ENCODE measurements around the gene PCGF3. TPM values are rescaled to one million over a fixed set of nuclear protein-coding genes. Genes with fewer than 3 reads are reported as not detected.

Gene PCGF3
- total and polyA plus RNA-seq, 2 donors, result 30.6 to 93.4 TPM

DNA sequence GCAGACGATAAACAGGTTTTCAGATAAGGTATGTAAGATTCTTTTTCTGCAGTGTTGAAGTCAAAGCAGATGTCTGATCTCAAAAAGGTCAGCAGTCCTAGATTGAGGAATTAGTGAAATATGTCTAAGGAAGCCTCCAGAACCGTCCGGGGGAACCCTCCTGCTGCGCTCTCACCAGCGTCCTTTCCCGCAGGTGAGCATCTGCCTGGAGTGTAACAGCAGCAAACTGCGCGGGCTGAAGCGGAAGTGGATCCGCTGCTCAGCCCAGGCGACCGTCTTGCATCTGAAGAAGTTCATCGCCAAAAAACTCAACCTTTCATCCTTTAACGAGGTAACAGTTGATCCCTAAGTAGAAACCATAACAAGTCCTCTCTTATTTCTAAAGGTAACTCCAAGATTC is 55.5 kb downstream of the PCGF3 start:
- Histone ChIP-seq H3K36me3 (ENCODE audit: control insufficient read depth in 2 of 2, insufficient read depth in 2 of 2, low read length in 1 of 2) (peaks cover 54 to 60% of the 10 kb centered on the region in 2 donors), H3K27me3 (ENCODE audit: control insufficient read depth in 2 of 2, insufficient read depth in 1 of 2, low read length in 1 of 2) (no peaks in the 10 kb centered on the region), H3K9me3 (ENCODE audit: control insufficient read depth in 2 of 2, insufficient read depth in 1 of 2, low read length in 1 of 2) (peaks cover 0 to 6% of the 10 kb centered on the region in 2 donors), H3K27ac (ENCODE audit: low read depth in 1 of 2, low read length in 1 of 2) (no peak overlapping the region), H3K4me1 (ENCODE audit: control insufficient read depth in 2 of 2, insufficient read depth in 2 of 2, low read length in 2 of 2) (no peaks in the 10 kb centered on the region), H3K4me3 (ENCODE audit: low read length in 2 of 2) (no peak overlapping the region)
- no peak for DNase-seq (ENCODE audit: low read depth in 6 of 9, low spot score in 9 of 9)
- 97% methylated on average over 14 of the region's 14 CpGs for WGBS

DNA sequence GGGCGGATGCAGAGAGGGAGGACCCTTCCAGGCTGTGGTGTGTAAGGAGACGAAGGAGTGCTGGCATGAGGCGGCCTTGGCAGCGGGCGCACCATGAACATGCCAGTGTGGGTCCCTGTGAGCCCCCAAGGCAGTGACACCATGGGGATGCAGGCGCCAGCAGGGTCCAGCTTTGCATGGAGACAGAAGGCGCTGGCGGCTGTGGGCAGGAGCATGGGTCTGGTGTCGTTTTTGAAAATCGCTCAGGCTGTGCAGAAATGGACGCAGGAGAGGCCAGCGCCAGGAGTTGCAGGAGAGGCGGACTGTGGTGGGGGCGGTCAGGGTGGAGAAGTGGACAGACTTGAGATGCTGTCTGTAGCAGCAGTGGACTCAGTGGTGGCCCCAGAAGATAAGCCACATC is 56.1 kb downstream of the PCGF3 start:
- no peaks in the 10 kb centered on the region for H3K27me3 ChIP-seq (ENCODE audit: control insufficient read depth in 2 of 2, insufficient read depth in 1 of 2, low read length in 1 of 2)
- WGBS, result 98% methylated on average over 14 of the region's 14 CpGs
- no peak overlapping the region for H3K4me3 ChIP-seq (ENCODE audit: low read length in 2 of 2)
- no peak overlapping the region for H3K27ac ChIP-seq (ENCODE audit: low read depth in 1 of 2, low read length in 1 of 2)
- H3K36me3 ChIP-seq (ENCODE audit: control insufficient read depth in 2 of 2, insufficient read depth in 2 of 2, low read length in 1 of 2), result peaks cover 59 to 65% of the 10 kb centered on the region in 2 donors
- H3K4me1 ChIP-seq (ENCODE audit: control insufficient read depth in 2 of 2, insufficient read depth in 2 of 2, low read length in 2 of 2), result no peaks in the 10 kb centered on the region
- DNase-seq (ENCODE audit: low read depth in 6 of 9, low spot score in 9 of 9), result no peak
- H3K9me3 ChIP-seq (ENCODE audit: control insufficient read depth in 2 of 2, insufficient read depth in 1 of 2, low read length in 1 of 2), result peaks cover 0 to 6% of the 10 kb centered on the region in 2 donors

- no peak overlapping the region for H3K4me3 ChIP-seq (ENCODE audit: low read length in 2 of 2)
- no peak for DNase-seq (ENCODE audit: low read depth in 6 of 9, low spot score in 9 of 9)
- WGBS, result 98% methylated on average over 24 of the region's 24 CpGs
- no peak overlapping the region for H3K27ac ChIP-seq (ENCODE audit: low read depth in 1 of 2, low read length in 1 of 2)
- H3K4me1 ChIP-seq (ENCODE audit: control insufficient read depth in 2 of 2, insufficient read depth in 2 of 2, low read length in 2 of 2), result no peaks in the 10 kb centered on the region
- H3K9me3 ChIP-seq (ENCODE audit: control insufficient read depth in 2 of 2, insufficient read depth in 1 of 2, low read length in 1 of 2), result peaks cover 0 to 6% of the 10 kb centered on the region in 2 donors
- no peaks in the 10 kb centered on the region for H3K27me3 ChIP-seq (ENCODE audit: control insufficient read depth in 2 of 2, insufficient read depth in 1 of 2, low read length in 1 of 2)
- peaks cover 58 to 65% of the 10 kb centered on the region in 2 donors for H3K36me3 ChIP-seq (ENCODE audit: control insufficient read depth in 2 of 2, insufficient read depth in 2 of 2, low read length in 1 of 2)
These were observed 56.9 kb downstream of the PCGF3 start for GRCh38 chr4:762211-763190.

DNA sequence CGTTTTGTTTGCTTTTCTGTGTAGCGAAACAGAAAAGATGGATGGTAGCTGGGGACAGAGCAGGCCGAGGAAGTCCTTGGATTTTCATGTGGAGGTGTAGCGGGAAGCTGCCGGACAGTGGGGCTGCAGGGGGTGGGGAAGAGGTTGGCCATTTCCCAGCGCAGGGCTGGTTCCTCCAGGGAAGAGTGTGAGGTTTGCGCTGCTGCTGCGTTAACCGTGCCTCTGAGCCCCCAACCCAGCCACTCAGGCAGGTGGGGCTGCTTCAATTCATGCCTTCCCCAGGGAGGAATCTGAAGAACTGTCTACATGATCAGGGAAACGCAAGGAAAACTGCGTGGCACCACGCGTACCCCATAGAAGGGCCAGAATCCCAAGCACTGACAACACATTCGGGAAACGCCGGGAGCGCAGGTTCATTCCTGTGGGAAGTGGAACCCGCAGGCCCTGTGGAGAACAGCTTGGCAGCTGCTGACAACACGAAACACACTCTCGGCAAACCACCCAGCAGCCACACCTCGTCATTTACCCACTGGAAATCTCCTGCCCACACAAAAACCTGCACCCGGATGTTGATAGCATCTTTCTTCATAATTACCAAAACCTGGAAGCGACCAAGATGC is 57.7 kb downstream of the PCGF3 start:
- 97% methylated on average over 23 of the region's 23 CpGs for WGBS
- no peak overlapping the region for H3K4me3 ChIP-seq (ENCODE audit: low read length in 2 of 2)
- H3K9me3 ChIP-seq (ENCODE audit: control insufficient read depth in 2 of 2, insufficient read depth in 1 of 2, low read length in 1 of 2), result peaks cover 0 to 6% of the 10 kb centered on the region in 2 donors
- H3K27ac ChIP-seq (ENCODE audit: low read depth in 1 of 2, low read length in 1 of 2), result no peak overlapping the region
- H3K27me3 ChIP-seq (ENCODE audit: control insufficient read depth in 2 of 2, insufficient read depth in 1 of 2, low read length in 1 of 2), result no peaks in the 10 kb centered on the region
- H3K36me3 ChIP-seq (ENCODE audit: control insufficient read depth in 2 of 2, insufficient read depth in 2 of 2, low read length in 1 of 2), result peaks cover 60 to 70% of the 10 kb centered on the region in 2 donors
- DNase-seq (ENCODE audit: low read depth in 6 of 9, low spot score in 9 of 9), result no peak
- no peaks in the 10 kb centered on the region for H3K4me1 ChIP-seq (ENCODE audit: control insufficient read depth in 2 of 2, insufficient read depth in 2 of 2, low read length in 2 of 2)

GRCh38 chr4:763922-764321 is 58.3 kb downstream of the PCGF3 start:
- peaks cover 0 to 6% of the 10 kb centered on the region in 2 donors for H3K9me3 ChIP-seq (ENCODE audit: control insufficient read depth in 2 of 2, insufficient read depth in 1 of 2, low read length in 1 of 2)
- peak overlapping the region in 1 of 2 donors; percentile 5 for H3K27ac ChIP-seq (ENCODE audit: low read depth in 1 of 2, low read length in 1 of 2)
- H3K4me3 ChIP-seq (ENCODE audit: low read length in 2 of 2), result no peak overlapping the region
- no peaks in the 10 kb centered on the region for H3K27me3 ChIP-seq (ENCODE audit: control insufficient read depth in 2 of 2, insufficient read depth in 1 of 2, low read length in 1 of 2)
- peaks cover 60 to 74% of the 10 kb centered on the region in 2 donors for H3K36me3 ChIP-seq (ENCODE audit: control insufficient read depth in 2 of 2, insufficient read depth in 2 of 2, low read length in 1 of 2)
- no peaks in the 10 kb centered on the region for H3K4me1 ChIP-seq (ENCODE audit: control insufficient read depth in 2 of 2, insufficient read depth in 2 of 2, low read length in 2 of 2)
- 95% methylated on average over 11 of the region's 11 CpGs for WGBS
- no peak for DNase-seq (ENCODE audit: low read depth in 6 of 9, low spot score in 9 of 9)

DNA sequence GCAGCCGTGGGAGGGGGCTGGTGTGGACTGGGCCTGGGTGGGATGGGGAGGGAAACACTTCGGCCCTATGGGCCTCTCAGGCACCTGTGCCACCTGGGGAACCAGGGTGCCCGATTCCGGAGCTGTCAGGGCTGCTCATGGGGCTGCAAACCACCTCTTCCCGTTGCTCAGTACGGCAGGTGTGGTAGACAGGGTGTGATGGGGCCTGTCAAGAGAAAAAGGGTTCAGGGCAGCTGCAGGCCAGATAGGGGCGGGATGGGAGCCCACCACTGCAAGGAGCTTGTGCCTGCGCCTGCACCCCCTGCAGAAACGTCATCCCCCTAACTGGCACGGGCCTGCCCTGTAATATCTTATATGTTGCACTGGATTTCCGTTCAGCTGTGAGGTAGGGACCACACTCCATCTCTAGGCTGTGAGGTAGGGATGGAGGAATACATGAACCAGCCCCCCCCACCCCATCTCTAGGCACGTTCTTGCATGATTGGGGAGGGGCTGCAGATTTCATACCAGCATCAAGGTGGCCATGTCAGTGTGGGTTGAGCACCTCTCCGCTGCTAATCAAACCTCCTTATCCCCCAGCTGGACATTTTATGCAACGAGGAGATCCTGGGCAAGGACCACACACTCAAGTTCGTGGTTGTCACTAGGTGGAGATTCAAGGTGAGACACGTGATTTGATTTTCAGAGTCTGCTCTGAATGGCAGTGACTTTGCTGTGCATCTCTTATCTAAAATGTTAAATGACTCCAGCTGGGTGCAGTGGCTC is 59.0 kb downstream of the PCGF3 start:
- peaks cover 66 to 81% of the 10 kb centered on the region in 2 donors for H3K36me3 ChIP-seq (ENCODE audit: control insufficient read depth in 2 of 2, insufficient read depth in 2 of 2, low read length in 1 of 2)

GRCh38 chr4:766152-766515 is 60.5 kb downstream of the PCGF3 start:
- Histone ChIP-seq H3K4me3 (ENCODE audit: low read length in 2 of 2) (no peak overlapping the region), H3K4me1 (ENCODE audit: control insufficient read depth in 2 of 2, insufficient read depth in 2 of 2, low read length in 2 of 2) (no peaks in the 10 kb centered on the region), H3K27me3 (ENCODE audit: control insufficient read depth in 2 of 2, insufficient read depth in 1 of 2, low read length in 1 of 2) (no peaks in the 10 kb centered on the region), H3K9me3 (ENCODE audit: control insufficient read depth in 2 of 2, insufficient read depth in 1 of 2, low read length in 1 of 2) (peaks cover 0 to 6% of the 10 kb centered on the region in 2 donors), H3K36me3 (ENCODE audit: control insufficient read depth in 2 of 2, insufficient read depth in 2 of 2, low read length in 1 of 2) (peaks cover 65 to 76% of the 10 kb centered on the region in 2 donors), H3K27ac (ENCODE audit: low read depth in 1 of 2, low read length in 1 of 2) (no peak overlapping the region)
- no peak for DNase-seq (ENCODE audit: low read depth in 6 of 9, low spot score in 9 of 9)
- 94% methylated on average over 7 of the region's 7 CpGs for WGBS

More for the DNA sequence above, 59.0 kb downstream of the PCGF3 start:
- Histone ChIP-seq H3K27me3 (ENCODE audit: control insufficient read depth in 2 of 2, insufficient read depth in 1 of 2, low read length in 1 of 2) (no peaks in the 10 kb centered on the region), H3K27ac (ENCODE audit: low read depth in 1 of 2, low read length in 1 of 2) (no peak overlapping the region), H3K4me1 (ENCODE audit: control insufficient read depth in 2 of 2, insufficient read depth in 2 of 2, low read length in 2 of 2) (no peaks in the 10 kb centered on the region), H3K4me3 (ENCODE audit: low read length in 2 of 2) (no peak overlapping the region), H3K9me3 (ENCODE audit: control insufficient read depth in 2 of 2, insufficient read depth in 1 of 2, low read length in 1 of 2) (peaks cover 0 to 6% of the 10 kb centered on the region in 2 donors)
- no peak for DNase-seq (ENCODE audit: low read depth in 6 of 9, low spot score in 9 of 9)
- 91% methylated on average over 16 of the region's 16 CpGs for WGBS

GRCh38 chr4:766559-767283 is 61.1 kb downstream of the PCGF3 start:
- H3K36me3 ChIP-seq (ENCODE audit: control insufficient read depth in 2 of 2, insufficient read depth in 2 of 2, low read length in 1 of 2), result peaks cover 59 to 76% of the 10 kb centered on the region in 2 donors
- 93% methylated on average over 21 of the region's 21 CpGs for WGBS
- peaks cover 0 to 6% of the 10 kb centered on the region in 2 donors for H3K9me3 ChIP-seq (ENCODE audit: control insufficient read depth in 2 of 2, insufficient read depth in 1 of 2, low read length in 1 of 2)
- H3K4me1 ChIP-seq (ENCODE audit: control insufficient read depth in 2 of 2, insufficient read depth in 2 of 2, low read length in 2 of 2), result no peaks in the 10 kb centered on the region
- no peak overlapping the region for H3K4me3 ChIP-seq (ENCODE audit: low read length in 2 of 2)
- no peak overlapping the region for H3K27ac ChIP-seq (ENCODE audit: low read depth in 1 of 2, low read length in 1 of 2)
- H3K27me3 ChIP-seq (ENCODE audit: control insufficient read depth in 2 of 2, insufficient read depth in 1 of 2, low read length in 1 of 2), result no peaks in the 10 kb centered on the region
- DNase-seq (ENCODE audit: low read depth in 6 of 9, low spot score in 9 of 9), result no peak

Data from thymus (tissue), 11 donors.